Measurements from ENCODE around the gene ZNF276. TPM values are rescaled to one million over a fixed set of nuclear protein-coding genes. Genes with fewer than 3 reads are reported as not detected.

The ZNF276 gene
- total RNA-seq, 3 donors from 2014 or later, result 33.1 to 40.7 (median 35.5) TPM

DNA sequence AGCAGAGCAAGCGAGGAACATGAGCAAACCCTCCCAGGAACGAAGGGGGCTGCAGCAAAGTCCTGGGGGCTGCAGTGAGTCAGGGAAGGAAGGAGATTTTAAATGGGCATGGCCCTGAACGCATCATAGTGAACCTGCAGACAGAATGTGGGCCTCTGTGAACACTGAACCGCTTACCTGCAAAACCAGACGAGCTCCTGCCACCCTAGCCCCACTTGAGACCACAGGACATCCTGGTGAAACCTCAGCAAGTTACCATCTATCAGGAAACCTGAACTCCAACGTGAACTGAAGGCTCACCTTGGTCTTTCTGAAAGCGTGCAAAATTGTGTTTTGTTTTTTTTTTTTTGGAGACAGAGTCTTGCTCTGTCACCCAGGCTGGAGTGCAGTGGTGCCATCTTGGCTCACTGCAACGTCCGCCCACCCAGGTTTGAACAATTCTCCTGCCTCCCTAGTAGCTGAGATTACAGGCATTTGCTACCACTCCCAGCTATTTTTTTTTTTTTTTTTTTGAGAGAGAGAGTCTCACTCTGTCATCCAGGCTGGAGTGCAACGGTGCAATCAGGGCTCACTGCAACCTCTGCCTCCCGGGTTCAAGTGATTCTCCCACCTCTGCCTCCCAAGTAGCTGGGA, 64.3 kb downstream of the ZNF276 start:
- Mint-ChIP-seq H3K27me3 (ENCODE audit: low read depth) (no peaks in the 10 kb centered on the region), H3K9me3 (no peaks in the 10 kb centered on the region), H3K36me3 (ENCODE audit: insufficient read depth) (peaks cover 14% of the 10 kb centered on the region), H3K4me3 (no peak overlapping the region), H3K4me1 (ENCODE audit: low read depth) (peaks cover 32% of the 10 kb centered on the region)
- DNase-seq, result no peak
- peak; percentile 30 to 43 for ATAC-seq

GRCh38 chr16:89786474-89787364, 65.4 kb downstream of the ZNF276 start:
- Mint-ChIP-seq H3K4me3 (no peak overlapping the region), H3K9me3 (no peaks in the 10 kb centered on the region), H3K36me3 (ENCODE audit: insufficient read depth) (peaks cover 14% of the 10 kb centered on the region), H3K4me1 (ENCODE audit: low read depth) (peaks cover 32% of the 10 kb centered on the region), H3K27me3 (ENCODE audit: low read depth) (no peaks in the 10 kb centered on the region)
- ATAC-seq (no peak), DNase-seq (no peak)

GRCh38 chr16:89787365-89787805, 66.0 kb downstream of the ZNF276 start:
- no peak for ATAC-seq
- DNase-seq, result no peak
- no peak overlapping the region for H3K4me3 Mint-ChIP-seq
- peaks cover 19% of the 10 kb centered on the region for H3K36me3 Mint-ChIP-seq (ENCODE audit: insufficient read depth)
- peaks cover 33% of the 10 kb centered on the region for H3K4me1 Mint-ChIP-seq (ENCODE audit: low read depth)
- no peaks in the 10 kb centered on the region for H3K9me3 Mint-ChIP-seq
- H3K27me3 Mint-ChIP-seq (ENCODE audit: low read depth), result no peaks in the 10 kb centered on the region

Other genes starting within 250 kb of the ZNF276 start
- gene ANKRD11, start 231.0 kb upstream of the ZNF276 start, total RNA-seq, result 100 to 1,000 TPM; 153 to 181 (median 162) TPM
- gene SPG7, start 213.1 kb upstream of the ZNF276 start, total RNA-seq, result 10 to 100 TPM; 76.1 to 88.4 (median 78.5) TPM
- 1,000 to 10,000 TPM; 3,320 to 3,425 (median 3,389) TPM for gene RPL13, start 160.9 kb upstream of the ZNF276 start, total RNA-seq
- gene CPNE7, start 145.8 kb upstream of the ZNF276 start, total RNA-seq, result 10 to 100 TPM; 18.0 to 19.5 (median 19.1) TPM
- not detected for gene DPEP1, start 107.9 kb upstream of the ZNF276 start, total RNA-seq
- 100 to 1,000 TPM; 108 to 111 (median 108) TPM for gene CHMP1A, start 63.8 kb upstream of the ZNF276 start, total RNA-seq
- gene SPATA33, start 63.7 kb upstream of the ZNF276 start, total RNA-seq, result 10 to 100 TPM in 1 of 3 donors, 1 to 10 TPM in 2; 7.5 to 11.8 (median 8.0) TPM
- gene CDK10, start 34.8 kb upstream of the ZNF276 start, total RNA-seq, result 10 to 100 TPM; 76.3 to 82.5 (median 81.9) TPM
- gene SPATA2L, start 19.8 kb upstream of the ZNF276 start, total RNA-seq, result 10 to 100 TPM; 13.6 to 16.4 (median 14.3) TPM
- gene VPS9D1, start 639 bp upstream of the ZNF276 start, total RNA-seq, result 1 to 10 TPM; 2.2 to 4.8 (median 2.9) TPM
- 100 to 1,000 TPM in 1 of 3 donors, 10 to 100 TPM in 2; 76.3 to 100 (median 89.4) TPM for gene FANCA, start 95.1 kb downstream of the ZNF276 start, total RNA-seq
- under 1 TPM; 0.21 to 0.49 (median 0.23) TPM for gene SPIRE2, start 106.9 kb downstream of the ZNF276 start, total RNA-seq
- 100 to 1,000 TPM; 144 to 182 (median 164) TPM for gene TCF25, start 152.1 kb downstream of the ZNF276 start, total RNA-seq
- gene MC1R, start 197.3 kb downstream of the ZNF276 start, total RNA-seq, result 1 to 10 TPM; 2.5 to 3.0 (median 2.6) TPM
- gene TUBB3, start 201.8 kb downstream of the ZNF276 start, total RNA-seq, result under 1 TPM; 0.65 to 0.68 (median 0.66) TPM
- gene DEF8, start 227.2 kb downstream of the ZNF276 start, total RNA-seq, result 10 to 100 TPM; 50.1 to 53.5 (median 50.3) TPM